ENCODE measurements around the gene PAPOLB.

PAPOLB gene

GRCh38 chr7:4876586-4876985 is 14.8 kb upstream of the PAPOLB start:
- DNase-seq, result no peak

- no peak for DNase-seq
Observed at GRCh38 chr7:4875391-4875790, 13.6 kb upstream of the PAPOLB start.

GRCh38 chr7:4873071-4873944 is 11.5 kb upstream of the PAPOLB start:
- DNase-seq, result no peak

- no peak for DNase-seq
Observed at GRCh38 chr7:4871930-4872675, 10.3 kb upstream of the PAPOLB start.

DNA sequence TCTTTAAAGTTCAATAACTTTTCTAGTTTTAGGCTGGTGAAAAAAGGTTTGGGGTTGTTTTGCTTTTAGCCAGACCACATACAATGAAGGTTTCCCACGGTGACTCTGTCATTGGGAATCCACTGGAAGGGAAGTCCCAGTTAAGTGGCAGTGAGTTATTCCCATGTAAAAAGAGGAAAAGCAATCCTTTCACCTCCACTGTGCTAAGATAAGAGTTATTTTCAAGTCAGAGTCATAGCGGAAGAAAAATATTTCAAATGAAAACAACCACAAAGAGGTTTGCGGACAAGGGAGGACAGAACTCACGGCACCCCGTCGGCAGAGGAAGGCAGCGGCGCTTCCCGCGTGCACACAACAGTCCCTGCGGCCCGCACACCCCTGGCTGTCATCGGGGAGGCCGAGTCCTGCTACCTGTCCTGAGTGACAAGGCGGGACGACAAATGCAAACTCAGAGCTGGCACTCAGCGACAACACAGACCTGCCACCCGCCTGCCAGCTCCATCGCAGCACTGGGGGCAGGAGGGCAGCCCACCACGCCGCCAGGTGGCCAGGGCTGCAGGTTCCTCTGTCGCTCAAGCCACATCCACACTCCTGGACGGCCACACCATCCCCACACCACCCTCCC is 9.3 kb upstream of the PAPOLB start:
- no peak for DNase-seq

DNA sequence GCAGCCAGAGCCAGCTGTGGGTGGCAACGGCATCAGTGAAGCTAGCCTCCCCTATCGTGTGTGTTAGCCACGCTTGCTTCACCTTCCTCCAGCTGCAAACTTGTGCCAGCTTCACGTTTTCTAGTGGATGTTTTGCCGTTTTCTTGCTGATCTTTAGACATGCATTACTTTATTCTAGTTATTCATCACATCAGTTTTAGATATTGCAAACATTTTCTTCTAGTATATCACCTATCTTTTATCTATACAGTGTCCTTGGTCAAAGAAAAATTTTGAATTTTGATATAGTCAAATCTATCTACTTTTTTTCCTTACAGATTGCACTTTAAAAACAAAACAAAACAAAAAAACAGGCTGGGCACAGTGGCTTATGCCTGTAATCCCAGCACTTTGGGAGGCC is 6.7 kb upstream of the PAPOLB start:
- DNase-seq, result no peak

GRCh38 chr7:4866528-4867496 is 5.0 kb upstream of the PAPOLB start:
- DNase-seq, result no peak

GRCh38 chr7:4862156-4862555 is 326 bp upstream of the PAPOLB start:
- no peak for DNase-seq

DNA sequence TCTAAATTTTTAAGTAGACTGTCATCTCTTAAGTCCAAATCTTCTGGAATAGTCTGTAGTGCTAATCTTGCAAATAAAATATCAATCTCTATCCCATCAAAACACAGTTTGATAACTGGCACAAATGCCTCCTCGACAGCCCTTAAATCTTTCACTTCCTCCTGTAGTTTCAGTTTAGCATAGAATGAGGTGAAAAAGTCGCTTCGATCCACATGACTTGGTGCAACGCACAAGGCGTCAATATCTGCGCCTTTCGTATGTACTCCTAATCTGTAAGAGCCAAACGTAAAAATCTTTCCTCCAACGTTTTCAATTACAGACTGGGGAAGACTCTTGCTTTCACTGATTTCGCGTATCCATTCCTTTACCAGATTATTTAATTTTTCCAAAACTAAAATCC is 603 bp downstream of the PAPOLB start:
- no peak for DNase-seq

- no peak for DNase-seq
Observed at GRCh38 chr7:4857189-4857588, 4.6 kb downstream of the PAPOLB start.

DNA sequence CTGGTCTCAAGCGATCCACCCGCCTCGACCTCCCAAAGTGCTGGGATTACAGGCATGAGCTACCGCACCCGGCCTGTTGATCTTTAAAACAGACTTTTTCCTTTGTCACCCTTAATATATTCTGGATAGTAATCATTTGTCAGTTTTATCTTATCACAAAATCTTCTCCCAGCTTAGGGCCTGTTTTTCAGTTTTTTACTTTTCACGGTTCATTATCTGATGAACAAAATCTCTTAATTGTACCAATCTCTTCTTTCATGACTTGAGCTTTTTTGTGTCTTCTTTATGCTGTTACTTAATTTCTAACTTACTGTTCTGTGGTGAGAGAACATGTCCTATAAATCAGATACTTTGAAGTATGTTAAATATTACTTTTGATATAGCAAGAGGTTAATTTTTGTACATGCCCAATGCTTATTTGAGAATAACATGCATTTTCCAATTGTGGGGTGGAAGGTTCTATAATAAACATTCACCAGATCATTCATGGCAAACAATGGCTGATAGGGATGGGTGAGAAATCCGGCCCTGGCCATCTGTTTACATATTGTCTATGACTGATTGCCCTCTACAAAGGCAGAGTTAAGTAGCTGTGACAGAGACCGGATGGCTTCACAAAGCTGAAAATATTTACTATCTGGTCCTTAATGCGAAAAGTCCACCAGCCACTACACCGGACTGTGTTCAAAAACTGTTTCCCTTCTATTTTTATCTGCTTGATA is 5.3 kb downstream of the PAPOLB start:
- no peak for DNase-seq

DNA sequence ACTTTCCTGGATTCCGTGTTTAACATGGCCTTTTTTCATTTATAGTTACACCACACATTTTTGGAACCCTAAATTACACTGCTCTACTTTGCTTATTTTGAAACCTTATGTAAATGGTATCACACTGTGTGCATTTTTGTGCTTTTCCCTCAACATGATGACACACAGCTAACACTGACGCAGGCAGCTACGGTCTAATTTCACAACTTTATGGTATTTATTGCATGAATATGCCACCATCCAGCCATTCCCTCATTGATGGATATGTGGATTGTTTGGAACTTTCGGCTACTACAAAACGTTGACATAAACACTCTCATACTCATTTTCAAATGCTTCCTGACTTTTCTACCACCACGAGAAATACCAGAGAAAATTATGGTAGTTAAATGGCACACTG is 6.9 kb downstream of the PAPOLB start:
- no peak for DNase-seq

DNA sequence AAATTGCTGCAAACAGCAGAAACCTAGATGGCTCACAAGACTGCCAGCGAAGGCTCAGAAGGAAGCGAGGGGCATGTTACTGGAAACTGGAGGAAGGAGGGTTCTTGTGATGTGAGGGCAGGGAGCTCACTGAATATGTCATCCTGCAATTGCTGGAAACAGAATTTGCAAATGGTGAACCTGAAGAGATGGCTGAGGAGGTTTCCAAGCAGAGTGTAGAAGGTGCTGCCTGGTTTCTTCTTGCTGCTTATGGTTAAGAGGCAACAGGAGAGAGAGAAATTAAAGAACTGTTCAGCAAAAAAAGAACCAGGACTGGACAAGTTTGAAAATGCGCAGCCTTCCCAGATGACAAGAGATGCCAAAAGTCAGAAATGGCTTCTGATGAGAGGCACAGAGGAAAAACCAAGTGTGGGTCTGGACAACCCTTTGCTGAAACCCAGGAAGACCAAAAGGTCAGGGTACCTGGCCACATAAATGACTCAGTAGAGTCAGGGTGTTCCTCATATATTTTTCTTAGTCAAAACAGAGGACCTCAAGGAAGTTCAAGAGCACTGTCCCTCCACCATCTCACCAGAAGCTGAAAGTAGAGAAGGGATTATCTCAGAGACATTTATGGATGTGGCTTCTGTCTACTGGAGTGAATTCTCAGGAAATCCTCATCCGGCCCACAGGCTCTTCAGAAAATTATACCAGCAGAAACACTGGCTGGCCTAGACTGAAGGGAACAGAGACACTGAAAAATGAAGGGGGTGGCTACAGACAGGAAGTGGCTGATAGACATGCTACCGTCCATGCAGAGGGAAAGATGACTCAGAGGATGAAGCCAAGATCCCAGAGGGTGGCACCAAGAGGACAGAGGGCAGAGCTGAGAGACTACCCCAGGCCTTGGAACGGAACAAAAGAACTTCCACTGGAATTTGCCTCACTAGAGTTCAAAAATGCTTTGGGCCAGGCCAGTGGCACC is 10.1 kb downstream of the PAPOLB start:
- peak; percentile 15 for DNase-seq

GRCh38 chr7:4850262-4850795 is 11.5 kb downstream of the PAPOLB start:
- DNase-seq, result no peak

DNA sequence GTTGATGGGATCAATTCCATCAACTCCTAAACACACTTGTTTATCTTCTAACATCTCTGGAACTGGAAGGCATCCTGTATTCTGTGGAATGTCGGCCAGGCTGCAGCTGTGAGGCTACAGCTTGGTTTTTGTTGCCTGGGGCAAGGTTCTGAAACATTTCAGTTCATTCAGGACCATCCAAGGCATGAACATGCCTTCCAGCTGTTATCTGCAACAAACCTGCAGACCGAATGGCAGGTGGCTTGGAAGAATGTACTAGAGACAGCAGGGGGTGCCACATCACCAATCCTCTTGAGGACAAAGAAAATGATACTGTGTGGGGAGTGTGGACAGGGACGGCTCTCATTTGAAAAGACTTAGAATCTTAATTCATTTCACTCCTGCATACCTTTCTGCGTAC is 12.4 kb downstream of the PAPOLB start:
- peak; percentile 16 for DNase-seq

DNA sequence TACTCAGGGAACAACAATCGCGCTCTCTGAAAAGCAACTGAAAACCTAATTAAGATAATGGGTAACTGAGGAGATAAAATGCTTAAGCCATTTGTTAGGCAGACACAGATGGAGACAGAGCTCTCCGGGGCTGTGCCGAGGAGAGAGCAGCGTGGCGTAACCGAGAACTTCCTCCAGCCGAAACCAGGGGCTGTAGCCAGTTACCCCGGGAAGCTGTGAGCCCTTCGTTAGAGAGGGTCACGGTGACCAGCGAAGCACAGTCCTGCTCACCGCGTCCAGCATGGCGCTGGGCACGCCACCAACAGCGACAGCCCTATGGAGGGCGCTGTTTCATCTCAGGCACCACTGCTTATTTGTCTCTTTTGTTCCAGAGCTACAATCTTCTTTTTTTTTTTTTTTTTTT is 16.1 kb downstream of the PAPOLB start:
- no peak for DNase-seq

- DNase-seq, result no peak
Observed at GRCh38 chr7:4842319-4843064, 19.3 kb downstream of the PAPOLB start.

DNA sequence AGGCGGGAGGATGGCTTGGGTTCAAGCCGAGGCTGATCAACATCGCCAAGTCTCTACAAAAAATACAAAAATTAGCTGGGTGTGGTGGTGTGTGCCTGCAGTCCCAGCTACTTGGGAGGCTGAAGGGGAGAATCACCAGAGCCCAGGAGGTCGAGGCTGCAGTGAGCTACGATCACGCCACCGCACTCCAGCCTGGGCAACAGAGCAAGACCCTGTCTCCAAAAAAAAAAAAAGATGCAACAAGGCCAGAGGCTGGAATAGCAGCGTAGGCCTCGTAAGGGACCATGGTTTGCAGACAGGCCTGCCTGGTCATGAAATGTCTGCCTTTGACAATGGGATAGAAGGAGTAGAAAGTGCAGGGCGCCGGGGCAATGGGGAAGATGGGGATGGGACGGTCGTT is 20.0 kb downstream of the PAPOLB start:
- DNase-seq, result no peak

DNA sequence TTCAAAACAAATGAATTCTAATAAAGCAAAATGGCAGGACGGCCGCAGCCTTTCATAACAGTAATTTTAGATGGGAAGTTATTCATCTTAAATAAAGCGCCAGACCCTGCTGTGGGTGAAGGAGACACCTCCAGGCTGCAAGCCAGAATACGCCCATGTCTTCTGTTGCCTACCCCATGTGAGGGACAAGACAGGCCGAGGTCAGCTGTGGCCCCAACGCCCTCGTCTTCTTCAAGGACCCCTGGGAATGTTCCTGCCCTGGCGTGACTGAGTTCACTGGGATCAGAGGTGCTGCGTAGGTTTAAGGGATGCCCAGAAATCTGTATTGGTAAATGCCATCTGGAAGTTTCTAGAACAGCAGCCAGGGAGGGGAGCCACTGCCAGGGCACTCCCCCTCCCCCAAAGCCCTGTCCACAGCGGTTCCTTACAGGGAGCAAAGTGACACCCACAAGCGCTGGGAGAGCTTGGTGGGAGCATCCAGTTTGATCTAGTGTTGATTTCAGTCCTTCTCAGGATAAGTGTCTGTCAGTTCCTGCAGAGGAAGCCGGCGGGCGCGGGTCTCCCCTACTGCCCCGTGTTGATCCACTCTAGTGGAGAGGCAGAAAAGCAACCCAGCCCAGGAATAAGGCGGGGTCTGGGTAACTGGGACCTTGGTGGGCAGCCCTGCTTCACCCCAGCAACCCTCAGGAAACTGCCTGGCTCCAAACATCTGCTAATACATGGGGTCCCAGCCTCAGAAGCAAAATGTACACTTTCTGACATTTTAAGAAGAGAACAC is 20.6 kb downstream of the PAPOLB start:
- no peak for DNase-seq
